Uterus (tissue), 4 donors: ENCODE results near the gene SLC35E3. TPM values are rescaled to one million over a fixed set of nuclear protein-coding genes. Genes with fewer than 3 reads are reported as not detected.

ENCODE experiments used
- DNase-seq, 2 donors: peaks; one replicate each; pipeline ENCODE4 v3.0.0-alpha.2; 2019 to 2020
- H3K27ac ChIP-seq, 2 donors: fragments of 200-600 bp; sonication (generic); 1 replicate in 1 of 2; 2 replicates in 1 of 2; pipeline ENCODE4 v1.5.1; 2016 to 2018
- H3K27me3 ChIP-seq, 2 donors: fragments of 200-600 bp; sonication (generic); one replicate each; pipeline ENCODE4 v1.5.1; 2018 to 2019; ENCODE audit warnings: control low read depth in 1 of 2
- H3K36me3 ChIP-seq, 2 donors: fragments of 200-600 bp; sonication (generic); one replicate each; pipeline ENCODE4 v1.5.1; 2019; ENCODE audit warnings: control low read depth in 1 of 2
- H3K4me1 ChIP-seq, 2 donors: fragments of 200-600 bp; sonication (generic); one replicate each; pipeline ENCODE4 v1.5.1; 2018 to 2019; ENCODE audit warnings: control low read depth in 1 of 2
- H3K4me3 ChIP-seq, 2 donors: fragments of 200-600 bp; sonication (generic); 1 replicate in 1 of 2; 2 replicates in 1 of 2; pipeline ENCODE4 v1.5.1; 2018 to 2019; ENCODE audit warnings: mild to moderate bottlenecking in 1 of 2
- H3K9me3 ChIP-seq, 2 donors: fragments of 200-600 bp; sonication (generic); one replicate each; pipeline ENCODE4 v1.5.1; 2019; ENCODE audit warnings: control low read depth in 1 of 2
- CTCF ChIP-seq, 4 experiments: fragments of 200-600 bp in 2 of 4; fragments of 450-650 bp in 2 of 4; sonication (generic) in 2 of 4; IDR thresholded peaks; one replicate each; pipeline ENCODE4 v1.5.1; 2016 to 2019; ENCODE audit warnings: antibody characterized with exemption in 4 of 4, mild to moderate bottlenecking in 2 of 4, moderate library complexity in 1 of 4
- POLR2A ChIP-seq, 2 donors: fragments of 450-650 bp; IDR thresholded peaks; one replicate each; pipeline ENCODE4 v1.6.1; 2016; ENCODE audit warnings: antibody characterized with exemption in 2 of 2, mild to moderate bottlenecking in 1 of 2, moderate library complexity in 1 of 2
- intact Hi-C: fragments of 100-400 bp; cut with DNase I; formaldehyde crosslinking; loops from one replicate; pipeline ENCODE4 v1.15.1; 2023; ENCODE audit warnings: low total_unique reads
- total RNA-seq, 4 donors: library from RNA; depleted of rRNA in 3 of 4; stranded (reverse); fragments of >200 nt in 3 of 4; gene quantifications; one replicate each; pipeline versions ENCODE4 v1.1.0 to v1.2.4, GENCODE V29; 2014 to 2023
- donor health status: DM: yes; HTN: yes; CAD: no.

Gene SLC35E3
- total RNA-seq, 4 donors from 2014 or later, result 0.29 to 15.3 (median 6.5) TPM; not detected in 1

DNA sequence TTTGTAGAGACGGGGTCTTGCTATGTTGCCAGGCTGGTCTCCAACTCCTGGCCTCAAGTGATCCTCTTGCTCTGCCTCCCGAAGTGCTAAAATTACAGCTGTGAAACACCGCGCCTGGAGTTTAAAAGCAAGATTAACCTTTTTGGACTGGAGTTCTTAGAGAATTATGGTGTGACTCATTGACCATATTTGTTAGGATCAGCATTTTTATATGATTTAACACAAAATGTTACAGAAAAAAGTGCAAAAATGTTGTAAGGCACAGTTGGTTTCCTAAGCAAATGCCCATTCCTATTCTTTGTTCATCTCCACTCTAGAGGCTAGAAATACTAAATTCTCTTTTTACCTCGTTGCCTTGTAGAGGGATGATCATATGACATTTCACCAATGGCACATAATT is 27.6 kb downstream of the SLC35E3 start:
- no peaks in the 10 kb centered on the region for H3K9me3 ChIP-seq
- H3K27me3 ChIP-seq, result no peaks in the 10 kb centered on the region
- no peaks in the 10 kb centered on the region for H3K36me3 ChIP-seq
- no peak overlapping the region for H3K27ac ChIP-seq
- intact Hi-C loops, result no loop called here
- H3K4me1 ChIP-seq, result no peaks in the 10 kb centered on the region
- H3K4me3 ChIP-seq, result no peak overlapping the region
- no peak for DNase-seq
- TF ChIP-seq POLR2A (IDR thresholded peaks at IDR 0.05), result no peak

GRCh38 chr12:68775121-68775630 is 29.2 kb downstream of the SLC35E3 start:
- intact Hi-C loops, result no loop called here
- no peak for DNase-seq
- Histone ChIP-seq H3K36me3 (no peaks in the 10 kb centered on the region), H3K4me1 (no peaks in the 10 kb centered on the region), H3K27me3 (no peaks in the 10 kb centered on the region), H3K9me3 (no peaks in the 10 kb centered on the region), H3K27ac (no peak overlapping the region), H3K4me3 (no peak overlapping the region)
- no peak for TF ChIP-seq POLR2A (IDR thresholded peaks at IDR 0.05)
- no peak for TF ChIP-seq CTCF (IDR thresholded peaks at IDR 0.05)

DNA sequence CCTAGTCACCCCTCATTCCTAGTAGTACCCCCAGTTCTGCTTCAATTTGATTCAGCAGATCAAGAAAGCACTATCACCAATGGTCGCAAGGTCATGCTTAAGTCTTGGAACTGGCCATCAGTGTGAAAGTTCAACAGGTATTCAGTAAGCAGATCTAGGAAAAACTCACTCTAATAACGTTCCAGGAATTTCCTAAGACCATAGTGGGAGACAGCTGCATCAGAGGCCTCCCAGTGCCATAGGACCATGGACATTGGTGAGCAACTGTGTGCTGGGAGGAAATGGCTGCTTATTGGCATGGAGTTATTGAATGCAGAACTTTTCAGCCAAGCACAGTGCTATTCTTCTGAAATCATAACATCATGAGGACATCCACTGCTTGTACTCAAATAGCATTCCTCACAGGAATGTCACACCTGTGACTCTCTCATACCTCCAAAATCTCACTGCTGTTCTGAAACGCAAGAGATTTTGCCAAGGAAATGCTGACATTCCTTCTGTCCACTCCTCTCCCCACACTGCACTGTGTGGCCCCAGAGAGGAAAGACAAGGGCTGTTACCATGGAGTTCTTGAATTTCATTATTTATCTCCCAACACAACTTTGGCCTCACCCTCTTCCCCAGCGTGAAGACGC is 31.1 kb downstream of the SLC35E3 start:
- intact Hi-C loops, result no loop called here
- Histone ChIP-seq H3K4me3 (no peak overlapping the region), H3K4me1 (no peaks in the 10 kb centered on the region), H3K27me3 (no peaks in the 10 kb centered on the region), H3K9me3 (no peaks in the 10 kb centered on the region), H3K27ac (no peak overlapping the region), H3K36me3 (no peaks in the 10 kb centered on the region)
- no peak for DNase-seq
- TF ChIP-seq POLR2A (IDR thresholded peaks at IDR 0.05), result no peak
- no peak for TF ChIP-seq CTCF (IDR thresholded peaks at IDR 0.05)

GRCh38 chr12:68779280-68779679 is 33.3 kb downstream of the SLC35E3 start:
- Histone ChIP-seq H3K27ac (no peak overlapping the region), H3K36me3 (no peaks in the 10 kb centered on the region), H3K4me3 (no peak overlapping the region), H3K4me1 (no peaks in the 10 kb centered on the region), H3K9me3 (no peaks in the 10 kb centered on the region), H3K27me3 (no peaks in the 10 kb centered on the region)
- intact Hi-C loops, result no loop called here
- no peak for DNase-seq
- TF ChIP-seq CTCF (IDR thresholded peaks at IDR 0.05) (no peak), POLR2A (IDR thresholded peaks at IDR 0.05) (no peak)

- H3K27me3 ChIP-seq, result no peaks in the 10 kb centered on the region
- H3K36me3 ChIP-seq, result no peaks in the 10 kb centered on the region
- no peaks in the 10 kb centered on the region for H3K4me1 ChIP-seq
- no peak for DNase-seq
- H3K9me3 ChIP-seq, result no peaks in the 10 kb centered on the region
- no peak overlapping the region for H3K27ac ChIP-seq
- no peak overlapping the region for H3K4me3 ChIP-seq
- intact Hi-C loops, result no loop called here
- TF ChIP-seq CTCF (IDR thresholded peaks at IDR 0.05) (no peak), POLR2A (IDR thresholded peaks at IDR 0.05) (no peak)
These were observed 34.8 kb downstream of the SLC35E3 start for GRCh38 chr12:68780731-68781130.
